NCI-H2196 treated with DMSO at 0.1 percent for 48 hours (cell line): ENCODE data around the gene TPX2.
A peak's percentile ranks its signal among the peaks of the same experiment; 100 is the strongest.

ENCODE experiments used
- DNase-seq: peaks from one replicate; lab custom pipeline; 2025; ENCODE audit not compliant: unreplicated experiment; lab: John Stamatoyannopoulos, UW

Gene TPX2

GRCh38 chr20:31738729-31739549 lies at the start of gene TPX2:
Gene TPX2 (plus strand): TSS chr20:31739290. CDS start chr20:31757477, 18,187 bp downstream.
- DNase-seq, result peak; percentile 98

GRCh38 chr20:31690124-31690666 lies 48.9 kb upstream of the TPX2 start:
- DNase-seq, result no peak

- no peak for DNase-seq
Observed at GRCh38 chr20:31691646-31692275, 47.3 kb upstream of the TPX2 start.

- DNase-seq, result no peak
Observed at GRCh38 chr20:31693402-31693801, 45.7 kb upstream of the TPX2 start.

GRCh38 chr20:31693987-31694661 lies 45.0 kb upstream of the TPX2 start:
- DNase-seq, result peak; percentile 48

GRCh38 chr20:31694842-31695593 lies 44.1 kb upstream of the TPX2 start:
- no peak for DNase-seq

GRCh38 chr20:31695849-31696804 lies 43.0 kb upstream of the TPX2 start:
- no peak for DNase-seq

GRCh38 chr20:31698243-31698802 lies 40.8 kb upstream of the TPX2 start:
- no peak for DNase-seq

- peak; percentile 95 for DNase-seq
Observed at GRCh38 chr20:31698803-31699718, 40.0 kb upstream of the TPX2 start.

GRCh38 chr20:31699801-31700728 lies 39.0 kb upstream of the TPX2 start:
- DNase-seq, result no peak

- DNase-seq, result no peak
Observed at GRCh38 chr20:31700747-31701146, 38.3 kb upstream of the TPX2 start.

- no peak for DNase-seq
Observed at GRCh38 chr20:31701591-31701990, 37.5 kb upstream of the TPX2 start.

GRCh38 chr20:31704225-31705119 lies 34.6 kb upstream of the TPX2 start:
- DNase-seq, result no peak

GRCh38 chr20:31705191-31705590 lies 33.9 kb upstream of the TPX2 start:
- DNase-seq, result no peak

- no peak for DNase-seq
Observed at GRCh38 chr20:31705598-31706597, 33.2 kb upstream of the TPX2 start.
